HS-27A (cell line): ENCODE results near the gene MVD.
"Not testable (repeated sequence)": the region's sequence is repeated elsewhere in the genome, so short reads cannot be mapped to it uniquely, and the experiment has no call there.

Experiments used
- DNase-seq: peaks from one replicate; pipeline ENCODE4 v3.0.0-alpha.2; 2012; ENCODE audit warnings: low read depth, missing footprints

The MVD gene

GRCh38 chr16:88624977-88625576, 37.8 kb downstream of the MVD start:
- no peak for DNase-seq

- DNase-seq: no peak
These were observed 38.4 kb downstream of the MVD start for GRCh38 chr16:88624481-88624880.

- no peak for DNase-seq
These were observed 39.0 kb downstream of the MVD start for GRCh38 chr16:88623858-88624257.

- no peak for DNase-seq
These were observed 40.0 kb downstream of the MVD start for GRCh38 chr16:88622866-88623265.

GRCh38 chr16:88622125-88622524, 40.8 kb downstream of the MVD start:
- DNase-seq: no peak

GRCh38 chr16:88619859-88620815, 42.8 kb downstream of the MVD start:
- DNase-seq: no peak

GRCh38 chr16:88618956-88619667, 43.8 kb downstream of the MVD start:
- no peak for DNase-seq

GRCh38 chr16:88618182-88618955, 44.5 kb downstream of the MVD start:
- no peak for DNase-seq

- no peak for DNase-seq
These were observed 45.4 kb downstream of the MVD start for GRCh38 chr16:88617268-88618031.

GRCh38 chr16:88616736-88617135, 46.2 kb downstream of the MVD start:
- DNase-seq: no peak

- no peak for DNase-seq
These were observed 46.6 kb downstream of the MVD start for GRCh38 chr16:88616320-88616719.

GRCh38 chr16:88614818-88615580, 47.9 kb downstream of the MVD start:
- DNase-seq: no peak

- no peak for DNase-seq
These were observed 48.7 kb downstream of the MVD start for GRCh38 chr16:88613911-88614817.

GRCh38 chr16:88613293-88613692, 49.6 kb downstream of the MVD start:
- no peak for DNase-seq

- DNase-seq: no peak
These were observed 51.7 kb downstream of the MVD start for GRCh38 chr16:88610909-88611812.

- DNase-seq: no peak
These were observed 52.8 kb downstream of the MVD start for GRCh38 chr16:88610080-88610479.

GRCh38 chr16:88609426-88609825, 53.5 kb downstream of the MVD start:
- not testable (repeated sequence) for DNase-seq

- no peak for DNase-seq
These were observed 54.8 kb downstream of the MVD start for GRCh38 chr16:88608076-88608475.
